GM23248 (cell line): ENCODE data around the gene RIT2.

ENCODE experiments used
- EZH2 ChIP-seq: fragments of 200-600 bp; sonication (generic); IDR thresholded peaks from 2 replicates; pipeline ENCODE4 v1.6.1; 2018; ENCODE audit warnings: antibody characterized with exemption, mild to moderate bottlenecking; ENCODE audit not compliant: insufficient read depth, poor library complexity, severe bottlenecking
- EZH2phosphoT487 ChIP-seq: fragments of 200-600 bp; sonication (generic); IDR thresholded peaks from 2 replicates; pipeline ENCODE4 v1.6.1; 2018; ENCODE audit warnings: antibody characterized with exemption, moderate library complexity, mild to moderate bottlenecking, low read depth; ENCODE audit not compliant: insufficient read depth

- TF ChIP-seq EZH2phosphoT487 (no peak), EZH2 (no peak)
These were observed 2.1 kb downstream of the RIT2 start for GRCh38 chr18:43113220-43113895.
